Nephron (organoid): ENCODE data around the gene ABHD17A.
A peak's percentile ranks its signal among the peaks of the same experiment; 100 is the strongest.

Source experiments
- H3K27ac Mint-ChIP-seq, 3 experiments: 2 replicates each; pipeline ENCODE4 v1.8.0; 2020; ENCODE audit warnings: mixed read lengths in 3 of 3, mild to moderate bottlenecking in 2 of 3, moderate library complexity in 1 of 3
- H3K27me3 Mint-ChIP-seq: 2 replicates; pipeline ENCODE4 v1.8.0; 2021; ENCODE audit warnings: low read depth, mild to moderate bottlenecking, moderate library complexity, mixed read lengths
- H3K36me3 Mint-ChIP-seq: 2 replicates; pipeline ENCODE4 v1.8.0; 2020; ENCODE audit warnings: low read depth, mixed read lengths
- H3K4me1 Mint-ChIP-seq: 2 replicates; pipeline ENCODE4 v1.8.0; 2020; ENCODE audit warnings: mixed read lengths
- H3K4me3 Mint-ChIP-seq, 3 experiments: 2 replicates each; pipeline ENCODE4 v1.8.0; 2020; ENCODE audit warnings: mild to moderate bottlenecking in 3 of 3, mixed read lengths in 3 of 3, moderate library complexity in 2 of 3
- H3K9me3 Mint-ChIP-seq: 2 replicates; pipeline ENCODE4 v1.8.0; 2020; ENCODE audit warnings: mixed read lengths
- TF ChIP-seq, protein P1 (sequence below), 3 experiments: fragments of 200-600 bp; sonication (generic); IDR thresholded peaks; one replicate each; pipeline ENCODE4 v1.5.0; 2021; ENCODE audit warnings: antibody characterized with exemption in 3 of 3; ENCODE audit not compliant: unreplicated experiment in 3 of 3

Gene ABHD17A

DNA sequence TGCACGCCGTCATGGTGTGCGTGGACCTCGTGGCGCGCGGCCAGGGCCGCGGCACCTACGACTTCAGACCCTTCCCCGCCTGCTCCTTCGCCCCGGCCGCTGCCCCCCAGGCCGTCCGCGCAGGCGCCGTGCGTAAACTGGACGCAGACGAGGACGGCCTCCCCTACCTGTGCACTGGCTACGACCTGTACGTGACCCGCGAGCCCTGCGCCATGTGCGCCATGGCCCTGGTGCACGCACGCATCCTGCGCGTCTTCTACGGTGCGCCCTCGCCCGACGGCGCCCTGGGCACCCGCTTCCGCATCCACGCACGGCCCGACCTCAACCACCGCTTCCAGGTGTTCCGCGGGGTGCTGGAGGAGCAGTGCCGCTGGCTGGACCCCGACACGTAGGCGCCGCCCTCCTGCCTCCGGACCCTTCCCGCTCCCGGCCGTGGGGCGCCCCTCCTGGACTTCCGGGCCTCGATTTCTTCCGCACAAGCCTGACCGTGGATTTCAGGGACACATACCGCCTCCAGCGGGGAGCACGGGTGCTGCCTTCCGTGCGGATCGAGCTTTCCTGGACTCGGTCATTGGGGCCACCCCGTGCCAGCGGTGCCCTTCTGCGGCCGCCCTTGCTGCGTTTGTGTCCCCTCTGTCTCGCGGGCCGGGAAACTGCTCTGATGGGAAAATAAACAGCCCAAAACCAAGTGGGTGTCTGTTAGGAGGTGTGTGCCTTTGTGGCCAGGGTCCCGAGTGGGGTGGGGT, 27.6 kb upstream of the ABHD17A start:
- no peak overlapping the region for H3K27ac Mint-ChIP-seq
- no peak overlapping the region for H3K4me3 Mint-ChIP-seq
- peaks cover 14% of the 10 kb centered on the region for H3K36me3 Mint-ChIP-seq
- TF ChIP-seq, protein P1, sequence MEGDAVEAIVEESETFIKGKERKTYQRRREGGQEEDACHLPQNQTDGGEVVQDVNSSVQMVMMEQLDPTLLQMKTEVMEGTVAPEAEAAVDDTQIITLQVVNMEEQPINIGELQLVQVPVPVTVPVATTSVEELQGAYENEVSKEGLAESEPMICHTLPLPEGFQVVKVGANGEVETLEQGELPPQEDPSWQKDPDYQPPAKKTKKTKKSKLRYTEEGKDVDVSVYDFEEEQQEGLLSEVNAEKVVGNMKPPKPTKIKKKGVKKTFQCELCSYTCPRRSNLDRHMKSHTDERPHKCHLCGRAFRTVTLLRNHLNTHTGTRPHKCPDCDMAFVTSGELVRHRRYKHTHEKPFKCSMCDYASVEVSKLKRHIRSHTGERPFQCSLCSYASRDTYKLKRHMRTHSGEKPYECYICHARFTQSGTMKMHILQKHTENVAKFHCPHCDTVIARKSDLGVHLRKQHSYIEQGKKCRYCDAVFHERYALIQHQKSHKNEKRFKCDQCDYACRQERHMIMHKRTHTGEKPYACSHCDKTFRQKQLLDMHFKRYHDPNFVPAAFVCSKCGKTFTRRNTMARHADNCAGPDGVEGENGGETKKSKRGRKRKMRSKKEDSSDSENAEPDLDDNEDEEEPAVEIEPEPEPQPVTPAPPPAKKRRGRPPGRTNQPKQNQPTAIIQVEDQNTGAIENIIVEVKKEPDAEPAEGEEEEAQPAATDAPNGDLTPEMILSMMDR (IDR thresholded peaks at IDR 0.05; ENCODE audit: unreplicated experiment in 3 of 3): no peak
- H3K27me3 Mint-ChIP-seq: no peaks in the 10 kb centered on the region
- no peaks in the 10 kb centered on the region for H3K4me1 Mint-ChIP-seq
- no peaks in the 10 kb centered on the region for H3K9me3 Mint-ChIP-seq

DNA sequence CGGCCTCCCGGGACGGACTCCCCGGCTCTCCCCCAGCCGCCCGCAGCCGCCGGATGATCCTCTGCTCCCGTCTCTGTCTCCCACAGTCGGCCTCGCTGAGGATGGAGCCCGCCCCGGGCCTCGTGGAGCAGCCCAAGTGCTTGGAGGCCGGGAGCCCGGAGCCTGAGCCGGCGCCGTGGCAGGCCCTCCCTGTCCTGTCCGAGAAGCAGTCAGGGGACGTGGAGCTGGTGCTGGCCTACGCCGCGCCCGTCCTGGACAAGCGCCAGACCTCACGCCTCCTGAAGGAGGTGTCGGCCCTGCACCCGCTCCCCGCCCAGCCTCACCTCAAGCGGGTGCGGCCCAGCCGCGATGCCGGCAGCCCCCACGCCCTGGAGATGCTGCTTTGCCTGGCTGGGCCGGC, 26.7 kb upstream of the ABHD17A start:
- Mint-ChIP-seq H3K4me3 (no peak overlapping the region), H3K27me3 (no peaks in the 10 kb centered on the region), H3K9me3 (no peaks in the 10 kb centered on the region), H3K36me3 (peaks cover 11% of the 10 kb centered on the region), H3K4me1 (no peaks in the 10 kb centered on the region), H3K27ac (no peak overlapping the region)
- TF ChIP-seq, protein P1 (IDR thresholded peaks at IDR 0.05; ENCODE audit: unreplicated experiment in 3 of 3): no peak

DNA sequence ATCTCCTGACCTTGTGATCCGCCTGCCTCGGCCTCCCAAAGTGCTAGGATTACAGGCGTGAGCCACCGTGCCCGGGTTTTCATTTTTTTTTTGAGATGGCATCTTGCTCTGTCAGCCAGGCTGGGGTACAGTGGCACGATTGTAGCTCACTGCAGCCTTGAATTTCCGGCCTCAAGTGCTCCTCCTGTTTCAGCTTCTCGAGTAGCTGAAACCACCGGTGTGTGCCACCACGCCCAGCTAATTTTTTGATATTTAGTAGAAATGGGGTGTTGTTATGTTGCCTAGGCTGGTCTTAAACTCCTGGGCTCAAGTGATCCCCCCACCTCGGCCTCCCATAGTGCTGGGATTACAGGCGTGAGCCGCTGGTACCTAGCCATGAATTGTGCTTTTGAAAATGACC, 25.8 kb upstream of the ABHD17A start:
- Mint-ChIP-seq H3K36me3 (peaks cover 11% of the 10 kb centered on the region), H3K9me3 (no peaks in the 10 kb centered on the region), H3K27me3 (no peaks in the 10 kb centered on the region), H3K4me3 (no peak overlapping the region), H3K27ac (no peak overlapping the region), H3K4me1 (no peaks in the 10 kb centered on the region)
- TF ChIP-seq, protein P1 (IDR thresholded peaks at IDR 0.05; ENCODE audit: unreplicated experiment in 3 of 3): no peak

DNA sequence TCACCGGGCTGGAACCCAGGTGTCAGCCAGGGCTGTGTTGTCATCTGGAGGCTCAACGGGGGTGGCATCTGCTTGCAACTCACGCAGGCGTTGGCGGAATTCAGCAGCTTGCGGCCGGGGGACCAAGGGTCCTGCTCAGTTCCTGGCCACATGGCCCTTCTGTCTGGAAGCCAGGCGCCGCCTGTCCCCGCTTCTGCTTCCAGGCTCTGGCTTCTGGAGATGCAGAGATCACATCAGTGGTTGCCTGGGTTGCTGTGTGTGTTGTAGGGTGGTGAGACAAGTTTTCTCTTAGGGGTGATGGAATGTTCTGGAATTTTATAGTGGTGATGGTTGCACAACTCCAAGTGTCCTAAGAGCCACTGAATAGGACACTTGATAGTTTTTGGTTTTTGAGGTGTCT, 24.9 kb upstream of the ABHD17A start:
- Mint-ChIP-seq H3K36me3 (peaks cover 11% of the 10 kb centered on the region), H3K4me3 (peak overlapping the region in 1 of 3 experiments; percentile 7), H3K27me3 (no peaks in the 10 kb centered on the region), H3K4me1 (peaks cover 5% of the 10 kb centered on the region), H3K9me3 (no peaks in the 10 kb centered on the region), H3K27ac (peak overlapping the region in 2 of 3 experiments; percentile 11 to 41)
- TF ChIP-seq, protein P1 (IDR thresholded peaks at IDR 0.05; ENCODE audit: unreplicated experiment in 3 of 3): no peak

DNA sequence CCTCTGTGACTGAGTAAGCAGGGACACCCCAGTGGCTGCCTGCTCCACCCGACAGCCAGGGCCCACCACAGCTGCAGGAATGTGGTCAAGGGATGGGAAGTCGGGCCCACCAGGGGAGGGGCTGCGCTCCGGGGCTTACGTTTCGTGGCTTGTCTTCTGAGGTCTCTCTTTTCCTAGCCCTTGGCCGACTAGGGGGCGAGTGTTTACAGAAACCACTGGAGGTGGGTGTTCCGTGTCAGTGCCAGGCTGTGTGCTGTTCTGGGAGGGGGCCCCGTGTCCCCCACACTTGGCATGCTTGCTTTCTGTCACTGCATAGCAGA, 24.4 kb upstream of the ABHD17A start:
- Mint-ChIP-seq H3K4me3 (no peak overlapping the region), H3K9me3 (no peaks in the 10 kb centered on the region), H3K4me1 (peaks cover 5% of the 10 kb centered on the region), H3K27me3 (no peaks in the 10 kb centered on the region), H3K36me3 (peaks cover 11% of the 10 kb centered on the region), H3K27ac (no peak overlapping the region)
- TF ChIP-seq, protein P1 (IDR thresholded peaks at IDR 0.05; ENCODE audit: unreplicated experiment in 3 of 3): no peak

DNA sequence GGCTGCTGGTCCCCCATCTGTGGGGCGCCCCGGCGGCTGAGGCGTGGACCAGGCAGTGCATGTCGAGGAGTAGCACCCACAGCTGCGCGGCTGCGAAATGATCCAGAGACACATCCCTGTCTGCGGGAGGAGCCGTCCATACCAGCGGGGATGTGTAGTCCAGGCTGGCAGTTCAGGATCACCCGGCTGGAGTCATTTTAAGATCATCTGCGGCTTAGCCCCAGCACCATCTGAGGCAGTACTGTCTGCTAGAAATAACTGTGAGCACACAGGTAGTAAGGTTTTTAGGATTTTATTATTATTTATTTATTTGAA, 23.0 kb upstream of the ABHD17A start:
- peaks cover 11% of the 10 kb centered on the region for H3K4me1 Mint-ChIP-seq
- no peaks in the 10 kb centered on the region for H3K27me3 Mint-ChIP-seq
- no peak overlapping the region for H3K4me3 Mint-ChIP-seq
- no peak overlapping the region for H3K27ac Mint-ChIP-seq
- H3K9me3 Mint-ChIP-seq: no peaks in the 10 kb centered on the region
- TF ChIP-seq, protein P1 (IDR thresholded peaks at IDR 0.05; ENCODE audit: unreplicated experiment in 3 of 3): no peak
- peaks cover 8% of the 10 kb centered on the region for H3K36me3 Mint-ChIP-seq
